ENCODE results near the gene OTUD3. TPM values are rescaled to one million over a fixed set of nuclear protein-coding genes. Genes with fewer than 3 reads are reported as not detected.
"Not testable (repeated sequence)": the region's sequence is repeated elsewhere in the genome, so short reads cannot be mapped to it uniquely, and the experiment has no call there.

Gene OTUD3
- total RNA-seq, 4 donors from 2014 or later: 5.1 to 11.8 (median 8.8) TPM

GRCh38 chr1:19866758-19867157, 15.4 kb upstream of the OTUD3 start:
- no peak overlapping the region for H3K27ac ChIP-seq
- TF ChIP-seq POLR2A (IDR thresholded peaks at IDR 0.05) (no peak), POLR2AphosphoS5 (IDR thresholded peaks at IDR 0.05) (no peak), CTCF (IDR thresholded peaks at IDR 0.05) (no peak), EP300 (IDR thresholded peaks at IDR 0.05) (no peak)
- H3K4me3 ChIP-seq: no peak overlapping the region
- 57% methylated on average over 1 of the region's 1 CpG for WGBS
- no peaks in the 10 kb centered on the region for H3K4me1 ChIP-seq
- H3K36me3 ChIP-seq: no peaks in the 10 kb centered on the region
- no peaks in the 10 kb centered on the region for H3K9me3 ChIP-seq
- peaks cover 10% of the 10 kb centered on the region for H3K27me3 ChIP-seq
- DNase-seq (ENCODE audit: low spot score in 2 of 2): no peak

- not testable (repeated sequence) for H3K4me1 ChIP-seq; H3K9me3 ChIP-seq; H3K36me3 ChIP-seq; H3K4me3 ChIP-seq; H3K27ac ChIP-seq; DNase-seq (ENCODE audit: low spot score in 2 of 2)
- 81% methylated on average over 4 of the region's 4 CpGs for WGBS
- peaks cover 13% of the 10 kb centered on the region for H3K27me3 ChIP-seq
Measured at GRCh38 chr1:19868575-19868974, 13.6 kb upstream of the OTUD3 start.

- peaks cover 14% of the 10 kb centered on the region for H3K27me3 ChIP-seq
- H3K9me3 ChIP-seq; H3K36me3 ChIP-seq; H3K27ac ChIP-seq; H3K4me1 ChIP-seq; DNase-seq (ENCODE audit: low spot score in 2 of 2); H3K4me3 ChIP-seq: not testable (repeated sequence)
- 81% methylated on average over 2 of the region's 2 CpGs for WGBS
Measured at GRCh38 chr1:19869453-19869852, 12.7 kb upstream of the OTUD3 start.

GRCh38 chr1:19869929-19870328, 12.3 kb upstream of the OTUD3 start:
- H3K27me3 ChIP-seq: peaks cover 19% of the 10 kb centered on the region
- DNase-seq (ENCODE audit: low spot score in 2 of 2): no peak
- 53% methylated on average over 5 of the region's 5 CpGs for WGBS

GRCh38 chr1:19872190-19872589, 10.0 kb upstream of the OTUD3 start:
- 43% methylated on average over 7 of the region's 7 CpGs for WGBS
- Histone ChIP-seq H3K9me3 (no peaks in the 10 kb centered on the region), H3K27me3 (peaks cover 19% of the 10 kb centered on the region), H3K4me1 (no peaks in the 10 kb centered on the region), H3K4me3 (no peak overlapping the region), H3K36me3 (no peaks in the 10 kb centered on the region), H3K27ac (no peak overlapping the region)
- DNase-seq (ENCODE audit: low spot score in 2 of 2): no peak
- no peak for TF ChIP-seq CTCF (IDR thresholded peaks at IDR 0.05)
- TF ChIP-seq POLR2A (IDR thresholded peaks at IDR 0.05): no peak
- no peak for TF ChIP-seq POLR2AphosphoS5 (IDR thresholded peaks at IDR 0.05)
- TF ChIP-seq EP300 (IDR thresholded peaks at IDR 0.05): no peak

More at GRCh38 chr1:19869929-19870328, 12.3 kb upstream of the OTUD3 start:
- Histone ChIP-seq H3K36me3 (no peaks in the 10 kb centered on the region), H3K4me1 (no peaks in the 10 kb centered on the region), H3K9me3 (no peaks in the 10 kb centered on the region), H3K27ac (no peak overlapping the region), H3K4me3 (no peak overlapping the region)
- TF ChIP-seq CTCF (IDR thresholded peaks at IDR 0.05) (no peak), EP300 (IDR thresholded peaks at IDR 0.05) (no peak), POLR2A (IDR thresholded peaks at IDR 0.05) (no peak)

GRCh38 chr1:19877181-19877750, 4.9 kb upstream of the OTUD3 start:
- Histone ChIP-seq H3K27me3 (peaks cover 17% of the 10 kb centered on the region), H3K4me1 (peaks cover 10% of the 10 kb centered on the region), H3K36me3 (no peaks in the 10 kb centered on the region), H3K27ac (peak overlapping the region; percentile 80), H3K4me3 (no peak overlapping the region), H3K9me3 (no peaks in the 10 kb centered on the region)
- no peak for DNase-seq (ENCODE audit: low spot score in 2 of 2)
- WGBS: 79% methylated on average over 16 of the region's 16 CpGs
- TF ChIP-seq CTCF (IDR thresholded peaks at IDR 0.05) (no peak), POLR2A (IDR thresholded peaks at IDR 0.05) (no peak), POLR2AphosphoS5 (IDR thresholded peaks at IDR 0.05) (no peak)

Measured in suprapubic skin (tissue), 4 donors.